ENCODE results near the gene ZRSR2. TPM values are rescaled to one million over a fixed set of nuclear protein-coding genes. Genes with fewer than 3 reads are reported as not detected.

The ZRSR2 gene
- polyA plus RNA-seq, 1 of the 3 experiments (the other 2 are of a cell fraction) = 14.3 TPM

- peak; percentile 73; the same call in 1 of the 2 replicates for TF ChIP-seq REST (IDR thresholded peaks at IDR 0.05; ENCODE audit: low read depth, low read length)
- TF ChIP-seq SIN3A (IDR thresholded peaks at IDR 0.05; ENCODE audit: borderline replicate concordance, low read depth, low read length) = peak; percentile 49; the same call in 1 of the 2 replicates
- TF ChIP-seq TCF12 (IDR thresholded peaks at IDR 0.05) = no peak
- no peak for TF ChIP-seq EZH2phosphoT487 (IDR thresholded peaks at IDR 0.05; ENCODE audit: borderline replicate concordance, low read depth)
- TF ChIP-seq NRF1 (IDR thresholded peaks at IDR 0.05; ENCODE audit: low read depth, low read length) = no peak
- no peak for TF ChIP-seq RXRA (IDR thresholded peaks at IDR 0.05; ENCODE audit: borderline replicate concordance, low read depth)
- TF ChIP-seq TAF1 (IDR thresholded peaks at IDR 0.05; ENCODE audit: borderline replicate concordance, low read depth, low read length) = no peak; the same call in 1 of the 2 replicates
- TF ChIP-seq NFIC (IDR thresholded peaks at IDR 0.05; ENCODE audit: borderline replicate concordance) = no peak
- TF ChIP-seq JUND (IDR thresholded peaks at IDR 0.05) = no peak
- TF ChIP-seq MAX (IDR thresholded peaks at IDR 0.05; ENCODE audit: low read depth) = peak; percentile 78
- no peak for TF ChIP-seq MEF2A (IDR thresholded peaks at IDR 0.05; ENCODE audit: borderline replicate concordance, low read depth)
- TF ChIP-seq TEAD4 (IDR thresholded peaks at IDR 0.05; ENCODE audit: borderline replicate concordance, insufficient read depth) = no peak
- no peak for TF ChIP-seq RAD21 (IDR thresholded peaks at IDR 0.05; ENCODE audit: low read length)
These were observed 64.7 kb downstream of the ZRSR2 start, which contains the start of gene AP1S2 (continued) for GRCh38 chrX:15854712-15855567.

GRCh38 chrX:15855568-15856221, 65.4 kb downstream of the ZRSR2 start:
- H4K20me1 ChIP-seq (ENCODE audit: insufficient read depth) = no peaks in the 10 kb centered on the region
- H3K4me3 ChIP-seq (ENCODE audit: low read depth in 2 of 2, low read length in 1 of 2) = peak overlapping the region; percentile 78 to 79
- 20% methylated on average over 12 of the region's 16 CpGs for WGBS (ENCODE audit: low lambda C conversion rate)
- CTCF ChIA-PET = interaction anchor here (0.9 to 1.0 kb wide), 2 partner anchors 40 to 267 kb away, joined by 4 to 6 read pairs; partner anchors contain the start of gene GRPR
- H3K27ac ChIP-seq (ENCODE audit: low read depth in 2 of 2, low read length in 1 of 2) = peak overlapping the region; percentile 59 to 91; a peak in 3 of 4 replicates
- H3K36me3 ChIP-seq (replicated peaks in 1 of 2; ENCODE audit: control insufficient read depth in 1 of 2, insufficient read depth in 2 of 2, low read length in 1 of 2) = peaks cover 0 to 2% of the 10 kb centered on the region in 2 experiments
- H3K4me2 ChIP-seq = peak overlapping the region; percentile 82
- no peaks in the 10 kb centered on the region; the same call in 1 of the 2 replicates for H3K27me3 ChIP-seq (ENCODE audit: insufficient read depth)
- peak overlapping the region; percentile 52 for H3K9ac ChIP-seq
- no peaks in the 10 kb centered on the region for H3K9me2 ChIP-seq
- POLR2A ChIA-PET = interaction anchor here (0.8 to 1.1 kb wide), 2 partner anchors 122 to 864 kb away, joined by 4 read pairs; partner anchors contain the start of gene SYAP1
- peaks cover 6 to 9% of the 10 kb centered on the region in 2 experiments; a peak in 2 of 4 replicates for H3K4me1 ChIP-seq (ENCODE audit: control insufficient read depth in 1 of 2, insufficient read depth in 2 of 2, low read depth in 1 of 2, low read length in 1 of 2)
- peak overlapping the region; percentile 92 for H2AFZ ChIP-seq (ENCODE audit: low read depth)
- DNase-seq = no peak
- peaks cover 13% of the 10 kb centered on the region; the same call in 1 of the 2 replicates for H3K79me2 ChIP-seq (ENCODE audit: insufficient read depth)
- TF ChIP-seq CHD2 (IDR thresholded peaks at IDR 0.05; ENCODE audit: low read length, partially characterized antibody) = no peak
- no peak for TF ChIP-seq EZH2phosphoT487 (IDR thresholded peaks at IDR 0.05; ENCODE audit: borderline replicate concordance, low read depth)
- no peak for TF ChIP-seq CTCF (IDR thresholded peaks at IDR 0.05)
- TF ChIP-seq PBX3 (IDR thresholded peaks at IDR 0.05) = no peak
- TF ChIP-seq REST (IDR thresholded peaks at IDR 0.05; ENCODE audit: low read depth, low read length) = no peak; the same call in 1 of the 2 replicates
- no peaks in the 10 kb centered on the region for H3K9me3 ChIP-seq
- H3F3A ChIP-seq (replicated peaks; ENCODE audit: insufficient read depth) = peaks cover 16% of the 10 kb centered on the region
